ENCODE results near the gene CDON.
"Not testable (repeated sequence)": the region's sequence is repeated elsewhere in the genome, so short reads cannot be mapped to it uniquely, and the experiment has no call there.

Gene CDON

GRCh38 chr11:125922156-125922555, 140.5 kb downstream of the CDON start:
- no peak for DNase-seq (ENCODE audit: low read depth)

- no peak for DNase-seq (ENCODE audit: low read depth)
These were observed 141.6 kb downstream of the CDON start for GRCh38 chr11:125921042-125921441.

GRCh38 chr11:125918140-125918840, 144.4 kb downstream of the CDON start:
- DNase-seq (ENCODE audit: low read depth) = no peak

- DNase-seq (ENCODE audit: low read depth) = no peak
These were observed 145.9 kb downstream of the CDON start for GRCh38 chr11:125916683-125917347.

- not testable (repeated sequence) for DNase-seq (ENCODE audit: low read depth)
These were observed 148.1 kb downstream of the CDON start for GRCh38 chr11:125914601-125915000.

GRCh38 chr11:125910226-125910849, 152.3 kb downstream of the CDON start:
- no peak for DNase-seq (ENCODE audit: low read depth)

All from HS-27A (cell line).